Breast epithelium (tissue), 4 donors: ENCODE data around the gene DESI1. TPM values are rescaled to one million over a fixed set of nuclear protein-coding genes. Genes with fewer than 3 reads are reported as not detected.

Source experiments
- DNase-seq, 2 donors: peaks; one replicate each; pipeline ENCODE4 v3.0.0-alpha.2; 2019; ENCODE audit warnings: low spot score in 2 of 2
- H3K27ac ChIP-seq, 2 donors: fragments of 200-600 bp; sonication (generic) in 1 of 2; one replicate each; pipeline ENCODE4 v1.5.1; 2016 to 2019; ENCODE audit warnings: mild to moderate bottlenecking in 1 of 2
- H3K27me3 ChIP-seq, 2 donors: fragments of 200-600 bp; sonication (generic) in 1 of 2; one replicate each; pipeline versions ENCODE4 v1.5.1 to v1.6.0; 2017 to 2019; ENCODE audit warnings: control low read depth in 1 of 2, mild to moderate bottlenecking in 1 of 2
- H3K36me3 ChIP-seq: fragments of 200-600 bp; one replicate; pipeline ENCODE4 v1.5.1; 2019
- H3K4me1 ChIP-seq, 2 donors: fragments of 200-600 bp; sonication (generic); one replicate each; pipeline ENCODE4 v1.5.1; 2016 to 2019; ENCODE audit warnings: control low read depth in 1 of 2
- H3K4me3 ChIP-seq, 3 donors: fragments of 200-600 bp; sonication (generic); 1 replicate in 2 of 3; 2 replicates in 1 of 3; pipeline ENCODE4 v1.5.1; 2016 to 2019; ENCODE audit warnings: mild to moderate bottlenecking in 3 of 3, moderate library complexity in 2 of 3
- H3K9me3 ChIP-seq, 2 donors: fragments of 200-600 bp; sonication (generic) in 1 of 2; one replicate each; pipeline ENCODE4 v1.5.1; 2016 to 2019; ENCODE audit warnings: control low read depth in 1 of 2
- POLR2A ChIP-seq: fragments of 450-650 bp; IDR thresholded peaks from one replicate; pipeline ENCODE4 v1.6.1; 2016; ENCODE audit warnings: antibody characterized with exemption, mild to moderate bottlenecking, moderate library complexity
- POLR2AphosphoS5 ChIP-seq, 3 donors: sonication (generic); formaldehyde crosslinking; IDR thresholded peaks; one replicate each; pipeline ENCODE4 v1.6.1; 2017; ENCODE audit warnings: antibody characterized with exemption in 3 of 3
- intact Hi-C: fragments of 100-400 bp; cut with DNase I; formaldehyde crosslinking; loops from one replicate; pipeline ENCODE4 v1.15.1; 2023; ENCODE audit warnings: low total_unique reads
- total RNA-seq, 3 donors: library from RNA; depleted of rRNA; stranded (reverse); fragments of >200 nt; gene quantifications; one replicate each; pipeline ENCODE4 v1.1.0, GENCODE V29; 2016
- TF ChIP-seq, protein P1 (sequence below), 3 donors: fragments of 450-650 bp; IDR thresholded peaks; one replicate each; pipeline ENCODE4 v1.5.1; 2016 to 2017; ENCODE audit warnings: antibody characterized with exemption in 3 of 3, mild to moderate bottlenecking in 3 of 3, moderate library complexity in 3 of 3

Gene DESI1
- total RNA-seq, 3 donors from 2014 or later, result 17.0 to 23.5 (median 21.0) TPM

DNA sequence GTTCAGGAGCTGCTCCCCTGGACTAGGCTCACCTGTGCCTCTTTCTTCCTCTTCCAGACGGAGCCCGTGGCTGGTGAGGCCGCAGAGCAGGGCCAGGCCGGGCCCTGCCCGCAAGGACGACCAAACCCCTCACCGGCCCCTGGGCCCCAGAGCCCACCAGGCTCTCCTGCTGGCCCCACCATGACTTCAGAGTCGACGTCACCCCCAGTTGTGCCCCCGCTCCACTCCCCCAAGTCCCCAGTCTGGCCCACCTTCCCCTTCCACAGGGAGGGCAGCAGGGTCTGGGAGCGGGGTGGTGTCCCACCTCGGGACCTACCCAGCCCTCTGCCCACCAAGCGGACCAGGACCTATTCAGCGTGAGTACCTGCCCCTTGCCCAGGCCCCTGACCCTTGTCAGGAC is 49.1 kb downstream of the DESI1 start:
- Histone ChIP-seq H3K27ac (no peak overlapping the region), H3K36me3 (no peaks in the 10 kb centered on the region), H3K4me1 (no peaks in the 10 kb centered on the region), H3K9me3 (no peaks in the 10 kb centered on the region), H3K4me3 (no peak overlapping the region), H3K27me3 (no peaks in the 10 kb centered on the region)
- intact Hi-C loops, result no loop called here
- no peak for DNase-seq
- no peak for TF ChIP-seq POLR2A
- TF ChIP-seq, protein P1, sequence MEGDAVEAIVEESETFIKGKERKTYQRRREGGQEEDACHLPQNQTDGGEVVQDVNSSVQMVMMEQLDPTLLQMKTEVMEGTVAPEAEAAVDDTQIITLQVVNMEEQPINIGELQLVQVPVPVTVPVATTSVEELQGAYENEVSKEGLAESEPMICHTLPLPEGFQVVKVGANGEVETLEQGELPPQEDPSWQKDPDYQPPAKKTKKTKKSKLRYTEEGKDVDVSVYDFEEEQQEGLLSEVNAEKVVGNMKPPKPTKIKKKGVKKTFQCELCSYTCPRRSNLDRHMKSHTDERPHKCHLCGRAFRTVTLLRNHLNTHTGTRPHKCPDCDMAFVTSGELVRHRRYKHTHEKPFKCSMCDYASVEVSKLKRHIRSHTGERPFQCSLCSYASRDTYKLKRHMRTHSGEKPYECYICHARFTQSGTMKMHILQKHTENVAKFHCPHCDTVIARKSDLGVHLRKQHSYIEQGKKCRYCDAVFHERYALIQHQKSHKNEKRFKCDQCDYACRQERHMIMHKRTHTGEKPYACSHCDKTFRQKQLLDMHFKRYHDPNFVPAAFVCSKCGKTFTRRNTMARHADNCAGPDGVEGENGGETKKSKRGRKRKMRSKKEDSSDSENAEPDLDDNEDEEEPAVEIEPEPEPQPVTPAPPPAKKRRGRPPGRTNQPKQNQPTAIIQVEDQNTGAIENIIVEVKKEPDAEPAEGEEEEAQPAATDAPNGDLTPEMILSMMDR (IDR thresholded peaks at IDR 0.05), result no peak
- no peak for TF ChIP-seq POLR2AphosphoS5 (IDR thresholded peaks at IDR 0.05)

DNA sequence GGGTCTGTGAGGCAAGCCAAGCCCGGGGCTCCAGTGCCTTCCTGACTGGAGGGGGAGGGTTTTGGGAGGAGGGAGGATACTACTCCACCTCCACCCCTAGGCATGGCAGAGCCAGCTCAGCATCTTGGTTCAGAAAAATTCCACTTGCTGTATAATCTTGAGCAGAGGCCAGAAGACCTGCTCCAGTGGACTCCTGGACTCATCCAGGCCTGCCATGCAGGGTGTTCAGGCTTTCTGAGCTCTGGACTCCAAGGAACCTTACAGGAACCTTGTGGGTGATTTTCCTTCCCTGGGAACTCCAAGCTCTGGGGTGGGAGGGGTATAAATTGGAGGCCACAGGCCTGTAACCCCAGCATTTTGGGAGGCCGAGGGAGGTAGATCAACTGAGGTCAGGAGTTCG is 50.6 kb downstream of the DESI1 start:
- H3K27ac ChIP-seq, result no peak overlapping the region

DNA sequence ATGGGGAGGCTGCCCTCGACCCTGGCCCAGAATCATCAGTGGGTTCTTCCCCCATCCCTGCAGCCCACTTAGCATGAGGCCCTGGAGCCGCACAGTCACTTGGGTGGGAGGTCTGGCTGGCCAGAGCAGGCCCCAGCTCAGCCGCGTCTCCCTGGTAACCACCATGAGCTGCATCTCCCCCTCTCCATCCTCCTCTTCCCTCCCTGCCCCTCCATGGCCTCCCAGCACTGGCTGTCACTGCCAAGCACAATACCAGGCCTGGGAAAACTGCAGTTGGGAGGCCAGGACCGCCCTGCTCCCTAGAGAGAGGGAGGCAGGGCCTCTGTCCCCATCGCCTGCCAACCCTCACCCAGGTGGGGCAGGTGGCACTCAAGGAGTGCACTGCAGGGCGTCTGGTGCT is 52.0 kb downstream of the DESI1 start:
- H3K36me3 ChIP-seq, result no peaks in the 10 kb centered on the region
- DNase-seq, result no peak
- H3K9me3 ChIP-seq, result no peaks in the 10 kb centered on the region
- no peaks in the 10 kb centered on the region for H3K4me1 ChIP-seq
- TF ChIP-seq POLR2A, result no peak
- no peak for TF ChIP-seq POLR2AphosphoS5 (IDR thresholded peaks at IDR 0.05)
- TF ChIP-seq, protein P1 (IDR thresholded peaks at IDR 0.05), result no peak
- no peak overlapping the region for H3K27ac ChIP-seq
- H3K4me3 ChIP-seq, result no peak overlapping the region
- intact Hi-C loops, result no loop called here
- no peaks in the 10 kb centered on the region for H3K27me3 ChIP-seq

More for the DNA sequence above, 50.6 kb downstream of the DESI1 start:
- no peaks in the 10 kb centered on the region for H3K27me3 ChIP-seq
- H3K4me3 ChIP-seq, result no peak overlapping the region
- H3K9me3 ChIP-seq, result no peaks in the 10 kb centered on the region
- no peaks in the 10 kb centered on the region for H3K36me3 ChIP-seq
- DNase-seq, result no peak
- TF ChIP-seq POLR2AphosphoS5 (IDR thresholded peaks at IDR 0.05) (no peak), POLR2A (no peak)
- TF ChIP-seq, protein P1 (IDR thresholded peaks at IDR 0.05), result no peak
- H3K4me1 ChIP-seq, result no peaks in the 10 kb centered on the region
- intact Hi-C loops, result no loop called here

DNA sequence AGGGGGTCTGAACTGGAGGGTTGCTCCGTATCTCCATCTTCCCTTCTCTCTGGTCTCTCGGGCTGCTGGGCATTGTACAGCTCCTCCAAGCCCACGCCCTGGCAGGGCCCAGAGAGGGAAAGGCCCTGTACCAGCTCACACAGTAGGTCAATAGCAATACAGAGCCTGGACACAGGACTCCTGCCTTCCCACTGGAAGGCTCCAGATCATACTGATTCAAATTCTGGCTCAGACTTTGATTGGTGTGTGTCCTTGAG is 53.4 kb downstream of the DESI1 start:
- H3K4me3 ChIP-seq, result no peak overlapping the region
- no peak overlapping the region for H3K27ac ChIP-seq
- no peaks in the 10 kb centered on the region for H3K4me1 ChIP-seq
- H3K9me3 ChIP-seq, result no peaks in the 10 kb centered on the region
- intact Hi-C loops, result no loop called here
- H3K36me3 ChIP-seq, result no peaks in the 10 kb centered on the region
- H3K27me3 ChIP-seq, result no peaks in the 10 kb centered on the region
- no peak for DNase-seq
- TF ChIP-seq POLR2A (no peak), POLR2AphosphoS5 (IDR thresholded peaks at IDR 0.05) (no peak)
- TF ChIP-seq, protein P1 (IDR thresholded peaks at IDR 0.05), result no peak

DNA sequence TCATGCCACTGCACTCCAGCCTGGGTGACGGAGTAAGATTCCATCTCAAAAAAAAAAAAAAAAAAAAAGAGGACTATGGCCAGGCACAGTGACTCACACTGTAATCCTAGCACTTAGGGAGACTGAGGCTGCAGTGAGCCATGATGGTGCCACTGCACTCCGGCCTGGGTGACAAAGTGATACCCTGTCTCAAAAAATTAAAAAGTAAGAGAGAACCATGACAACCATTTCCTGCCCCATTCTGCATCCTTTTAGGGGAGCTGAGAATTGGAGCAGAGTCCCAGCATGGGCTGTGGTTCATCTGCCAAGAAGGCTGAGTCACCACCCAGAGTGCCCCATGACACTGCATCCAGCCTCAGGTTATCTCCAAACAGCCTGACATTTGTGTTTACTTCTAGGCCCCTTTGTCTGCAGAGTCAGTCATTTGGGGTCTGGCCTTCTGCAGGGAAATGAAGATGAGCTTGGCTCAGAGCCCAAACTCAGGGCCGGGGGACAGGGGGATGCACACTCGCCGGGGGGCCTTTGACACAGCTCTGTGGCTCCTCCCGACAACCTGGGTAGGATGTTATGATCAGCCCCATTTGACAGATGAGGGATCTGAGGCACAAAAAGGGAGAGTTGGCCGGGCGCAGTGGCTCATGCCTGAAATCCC is 55.3 kb downstream of the DESI1 start:
- intact Hi-C loops, result no loop called here
- Histone ChIP-seq H3K9me3 (no peaks in the 10 kb centered on the region), H3K27ac (peak overlapping the region in 1 of 2 donors; percentile 38), H3K4me1 (no peaks in the 10 kb centered on the region), H3K36me3 (no peaks in the 10 kb centered on the region), H3K27me3 (no peaks in the 10 kb centered on the region), H3K4me3 (no peak overlapping the region)
- no peak for DNase-seq
- no peak for TF ChIP-seq POLR2A
- TF ChIP-seq POLR2AphosphoS5 (IDR thresholded peaks at IDR 0.05), result no peak
- TF ChIP-seq, protein P1 (IDR thresholded peaks at IDR 0.05), result no peak
